Measurements from ENCODE around the gene CACNA2D2. TPM values are rescaled to one million over a fixed set of nuclear protein-coding genes. Genes with fewer than 3 reads are reported as not detected.

Gene CACNA2D2
- polyA plus RNA-seq, 1 of the 3 experiments (the other 2 are of a cell fraction), result 1.1 TPM

- Histone ChIP-seq H3K79me2 (ENCODE audit: insufficient read depth) (no peaks in the 10 kb centered on the region), H3K4me3 (ENCODE audit: low read depth in 2 of 2, low read length in 1 of 2) (no peak overlapping the region), H3K4me2 (no peak overlapping the region), H3K9me2 (no peaks in the 10 kb centered on the region), H4K20me1 (ENCODE audit: insufficient read depth) (no peaks in the 10 kb centered on the region), H3K9ac (no peak overlapping the region), H2AFZ (ENCODE audit: low read depth) (no peak overlapping the region), H3K36me3 (replicated peaks in 1 of 2; ENCODE audit: control insufficient read depth in 1 of 2, insufficient read depth in 2 of 2, low read length in 1 of 2) (no peaks in the 10 kb centered on the region), H3K27me3 (ENCODE audit: insufficient read depth) (no peaks in the 10 kb centered on the region), H3F3A (replicated peaks; ENCODE audit: insufficient read depth) (no peaks in the 10 kb centered on the region), H3K9me3 (no peaks in the 10 kb centered on the region), H3K27ac (ENCODE audit: low read depth in 2 of 2, low read length in 1 of 2) (peak overlapping the region in 1 of 2 experiments; percentile 100; a peak in 2 of 4 replicates), H3K4me1 (ENCODE audit: control insufficient read depth in 1 of 2, insufficient read depth in 2 of 2, low read depth in 1 of 2, low read length in 1 of 2) (peaks cover 0 to 99% of the 10 kb centered on the region in 2 experiments; a peak in 2 of 4 replicates)
- ChIA-PET POLR2A (interaction anchor here (0.8 to 2.7 kb wide), 16 partner anchors 9 to 994 kb away, joined by 3 to 27 read pairs (median 5); partner anchors contain the start of genes CYB561D2, MANF and NPRL2), CTCF (interaction anchor here (0.6 to 11.5 kb wide), 18 partner anchors 10 to 159 kb away, joined by 3 to 128 read pairs (median 6); partner anchors contain the start of genes CYB561D2, NPRL2 and TMEM115)
- peak; percentile 90 for DNase-seq
- WGBS (ENCODE audit: low lambda C conversion rate), result 51% methylated on average over 10 of the region's 12 CpGs
- TF ChIP-seq MXI1 (IDR thresholded peaks at IDR 0.05; ENCODE audit: low read depth, low read length), result peak; percentile 80
- TF ChIP-seq, protein P1, sequence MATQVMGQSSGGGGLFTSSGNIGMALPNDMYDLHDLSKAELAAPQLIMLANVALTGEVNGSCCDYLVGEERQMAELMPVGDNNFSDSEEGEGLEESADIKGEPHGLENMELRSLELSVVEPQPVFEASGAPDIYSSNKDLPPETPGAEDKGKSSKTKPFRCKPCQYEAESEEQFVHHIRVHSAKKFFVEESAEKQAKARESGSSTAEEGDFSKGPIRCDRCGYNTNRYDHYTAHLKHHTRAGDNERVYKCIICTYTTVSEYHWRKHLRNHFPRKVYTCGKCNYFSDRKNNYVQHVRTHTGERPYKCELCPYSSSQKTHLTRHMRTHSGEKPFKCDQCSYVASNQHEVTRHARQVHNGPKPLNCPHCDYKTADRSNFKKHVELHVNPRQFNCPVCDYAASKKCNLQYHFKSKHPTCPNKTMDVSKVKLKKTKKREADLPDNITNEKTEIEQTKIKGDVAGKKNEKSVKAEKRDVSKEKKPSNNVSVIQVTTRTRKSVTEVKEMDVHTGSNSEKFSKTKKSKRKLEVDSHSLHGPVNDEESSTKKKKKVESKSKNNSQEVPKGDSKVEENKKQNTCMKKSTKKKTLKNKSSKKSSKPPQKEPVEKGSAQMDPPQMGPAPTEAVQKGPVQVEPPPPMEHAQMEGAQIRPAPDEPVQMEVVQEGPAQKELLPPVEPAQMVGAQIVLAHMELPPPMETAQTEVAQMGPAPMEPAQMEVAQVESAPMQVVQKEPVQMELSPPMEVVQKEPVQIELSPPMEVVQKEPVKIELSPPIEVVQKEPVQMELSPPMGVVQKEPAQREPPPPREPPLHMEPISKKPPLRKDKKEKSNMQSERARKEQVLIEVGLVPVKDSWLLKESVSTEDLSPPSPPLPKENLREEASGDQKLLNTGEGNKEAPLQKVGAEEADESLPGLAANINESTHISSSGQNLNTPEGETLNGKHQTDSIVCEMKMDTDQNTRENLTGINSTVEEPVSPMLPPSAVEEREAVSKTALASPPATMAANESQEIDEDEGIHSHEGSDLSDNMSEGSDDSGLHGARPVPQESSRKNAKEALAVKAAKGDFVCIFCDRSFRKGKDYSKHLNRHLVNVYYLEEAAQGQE (IDR thresholded peaks at IDR 0.05; ENCODE audit: low read depth, low read length), result no peak
- peak; percentile 10; the same call in 1 of the 2 replicates for TF ChIP-seq SMC3 (IDR thresholded peaks at IDR 0.05; ENCODE audit: low read depth, low read length)
- TF ChIP-seq GABPA (IDR thresholded peaks at IDR 0.05; ENCODE audit: low read depth), result no peak
- TF ChIP-seq RXRA (IDR thresholded peaks at IDR 0.05; ENCODE audit: borderline replicate concordance, low read depth), result no peak
- TF ChIP-seq FOXM1 (IDR thresholded peaks at IDR 0.05; ENCODE audit: low read depth), result no peak
- peak; percentile 31 for TF ChIP-seq RAD21 (IDR thresholded peaks at IDR 0.05; ENCODE audit: low read length)
- TF ChIP-seq, protein P2, sequence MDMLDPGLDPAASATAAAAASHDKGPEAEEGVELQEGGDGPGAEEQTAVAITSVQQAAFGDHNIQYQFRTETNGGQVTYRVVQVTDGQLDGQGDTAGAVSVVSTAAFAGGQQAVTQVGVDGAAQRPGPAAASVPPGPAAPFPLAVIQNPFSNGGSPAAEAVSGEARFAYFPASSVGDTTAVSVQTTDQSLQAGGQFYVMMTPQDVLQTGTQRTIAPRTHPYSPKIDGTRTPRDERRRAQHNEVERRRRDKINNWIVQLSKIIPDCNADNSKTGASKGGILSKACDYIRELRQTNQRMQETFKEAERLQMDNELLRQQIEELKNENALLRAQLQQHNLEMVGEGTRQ (IDR thresholded peaks at IDR 0.05; ENCODE audit: borderline replicate concordance, low read depth, low read length), result no peak
- peak; percentile 93 for TF ChIP-seq CHD2 (IDR thresholded peaks at IDR 0.05; ENCODE audit: low read length, partially characterized antibody)
- no peak for TF ChIP-seq IRF3 (IDR thresholded peaks at IDR 0.05; ENCODE audit: low read depth, low read length)
- TF ChIP-seq GATA2 (CRISPR knock-in tag; IDR thresholded peaks at IDR 0.05), result peak; percentile 40
- TF ChIP-seq USF1 (IDR thresholded peaks at IDR 0.05; ENCODE audit: borderline replicate concordance, low read depth), result no peak
- TF ChIP-seq, protein P3, sequence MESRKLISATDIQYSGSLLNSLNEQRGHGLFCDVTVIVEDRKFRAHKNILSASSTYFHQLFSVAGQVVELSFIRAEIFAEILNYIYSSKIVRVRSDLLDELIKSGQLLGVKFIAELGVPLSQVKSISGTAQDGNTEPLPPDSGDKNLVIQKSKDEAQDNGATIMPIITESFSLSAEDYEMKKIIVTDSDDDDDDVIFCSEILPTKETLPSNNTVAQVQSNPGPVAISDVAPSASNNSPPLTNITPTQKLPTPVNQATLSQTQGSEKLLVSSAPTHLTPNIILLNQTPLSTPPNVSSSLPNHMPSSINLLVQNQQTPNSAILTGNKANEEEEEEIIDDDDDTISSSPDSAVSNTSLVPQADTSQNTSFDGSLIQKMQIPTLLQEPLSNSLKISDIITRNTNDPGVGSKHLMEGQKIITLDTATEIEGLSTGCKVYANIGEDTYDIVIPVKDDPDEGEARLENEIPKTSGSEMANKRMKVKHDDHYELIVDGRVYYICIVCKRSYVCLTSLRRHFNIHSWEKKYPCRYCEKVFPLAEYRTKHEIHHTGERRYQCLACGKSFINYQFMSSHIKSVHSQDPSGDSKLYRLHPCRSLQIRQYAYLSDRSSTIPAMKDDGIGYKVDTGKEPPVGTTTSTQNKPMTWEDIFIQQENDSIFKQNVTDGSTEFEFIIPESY (IDR thresholded peaks at IDR 0.05; ENCODE audit: borderline replicate concordance, low read depth), result no peak
- no peak for TF ChIP-seq JUND (IDR thresholded peaks at IDR 0.05)
- TF ChIP-seq, protein P4, sequence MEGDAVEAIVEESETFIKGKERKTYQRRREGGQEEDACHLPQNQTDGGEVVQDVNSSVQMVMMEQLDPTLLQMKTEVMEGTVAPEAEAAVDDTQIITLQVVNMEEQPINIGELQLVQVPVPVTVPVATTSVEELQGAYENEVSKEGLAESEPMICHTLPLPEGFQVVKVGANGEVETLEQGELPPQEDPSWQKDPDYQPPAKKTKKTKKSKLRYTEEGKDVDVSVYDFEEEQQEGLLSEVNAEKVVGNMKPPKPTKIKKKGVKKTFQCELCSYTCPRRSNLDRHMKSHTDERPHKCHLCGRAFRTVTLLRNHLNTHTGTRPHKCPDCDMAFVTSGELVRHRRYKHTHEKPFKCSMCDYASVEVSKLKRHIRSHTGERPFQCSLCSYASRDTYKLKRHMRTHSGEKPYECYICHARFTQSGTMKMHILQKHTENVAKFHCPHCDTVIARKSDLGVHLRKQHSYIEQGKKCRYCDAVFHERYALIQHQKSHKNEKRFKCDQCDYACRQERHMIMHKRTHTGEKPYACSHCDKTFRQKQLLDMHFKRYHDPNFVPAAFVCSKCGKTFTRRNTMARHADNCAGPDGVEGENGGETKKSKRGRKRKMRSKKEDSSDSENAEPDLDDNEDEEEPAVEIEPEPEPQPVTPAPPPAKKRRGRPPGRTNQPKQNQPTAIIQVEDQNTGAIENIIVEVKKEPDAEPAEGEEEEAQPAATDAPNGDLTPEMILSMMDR (IDR thresholded peaks at IDR 0.05), result no peak
- peak; percentile 87; the same call in 1 of the 2 replicates for TF ChIP-seq RCOR1 (IDR thresholded peaks at IDR 0.05; ENCODE audit: low read length)
- no peak for TF ChIP-seq MEF2A (IDR thresholded peaks at IDR 0.05; ENCODE audit: borderline replicate concordance, low read depth)
- TF ChIP-seq TAF1 (IDR thresholded peaks at IDR 0.05; ENCODE audit: borderline replicate concordance, low read depth, low read length), result no peak
- no peak for TF ChIP-seq RFX5 (IDR thresholded peaks at IDR 0.05; ENCODE audit: low read length)
- no peak for TF ChIP-seq YY1 (IDR thresholded peaks at IDR 0.05; ENCODE audit: low read depth)
- peak; percentile 24; the same call in 1 of the 2 replicates for TF ChIP-seq TCF12 (IDR thresholded peaks at IDR 0.05)
- TF ChIP-seq POLR2AphosphoS5 (IDR thresholded peaks at IDR 0.05; ENCODE audit: low read depth, low read length), result no peak
These were observed 112.8 kb downstream of the CACNA2D2 start for GRCh38 chr3:50390508-50391224.

Measured in SK-N-SH (cell line).